ENCODE results near the gene CHKB.

- TF ChIP-seq POLR2A (IDR thresholded peaks at IDR 0.05) (no peak), CTCF (IDR thresholded peaks at IDR 0.05) (no peak)
These were observed 47.7 kb upstream of the CHKB start for GRCh38 chr22:50630376-50630775.
